ENCODE data around the gene RNF181. TPM values are rescaled to one million over a fixed set of nuclear protein-coding genes. Genes with fewer than 3 reads are reported as not detected.

RNF181 gene
- total RNA-seq, 1 experiment from 2014 or later, result 156 TPM

DNA sequence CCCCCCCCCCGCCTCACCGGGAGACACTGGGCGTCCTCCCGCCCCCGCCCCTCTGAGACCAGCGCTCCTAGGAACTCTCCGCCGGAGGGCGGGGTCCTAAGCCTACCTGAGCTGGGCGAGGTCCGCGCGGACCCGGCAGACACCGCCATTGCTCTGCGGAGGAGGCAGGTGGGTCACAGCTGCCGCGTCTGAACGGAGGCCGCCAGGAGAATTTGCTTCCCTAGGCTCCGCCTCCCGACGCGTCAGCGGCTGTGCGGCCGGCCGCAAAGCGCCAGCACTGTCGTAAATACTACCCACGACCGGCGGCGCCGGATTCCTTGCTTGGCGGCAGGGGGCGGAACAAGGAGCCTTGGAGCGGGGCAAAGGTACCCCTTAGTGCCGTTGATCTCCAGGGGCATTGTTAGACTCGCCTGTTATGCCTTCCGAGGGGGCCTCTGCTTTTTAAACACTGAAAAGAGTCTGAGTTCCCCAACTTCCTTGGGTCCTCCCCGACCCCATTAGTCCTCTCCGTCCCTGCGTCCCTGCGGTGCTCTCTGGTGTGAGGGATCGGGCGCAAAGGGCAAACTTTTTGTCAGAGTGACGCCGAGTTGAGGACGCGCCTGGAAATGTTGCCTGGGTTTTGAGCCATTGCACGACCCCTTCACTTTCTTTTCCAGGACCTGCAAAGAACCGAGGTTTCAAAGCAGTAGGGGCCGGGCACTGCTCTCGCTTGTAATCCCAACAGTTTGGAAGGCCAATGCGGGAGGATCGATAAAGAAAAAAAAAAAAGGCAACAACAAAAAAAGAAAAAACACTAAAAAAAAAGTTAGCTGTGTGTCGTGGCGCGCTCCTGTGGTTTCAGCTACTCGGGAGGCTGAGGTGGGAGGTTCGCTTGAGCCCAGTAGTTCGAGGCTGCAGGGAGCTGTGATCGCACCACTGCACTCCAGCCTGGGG, 34.0 kb upstream of the RNF181 start, which contains the start of gene GGCX:
GGCX (minus strand) TSS at position 214 of the 933 bp plus-strand sequence; CDS start at position 149, 65 bp downstream.
- BruUV-seq (replicated peaks), result TSS peak; percentile 98
- H3K4me3 ChIP-seq (ENCODE audit: low read depth in 2 of 2, low read length in 2 of 2), result peak within 1 kb of the TSS; percentile 71 to 95
- peaks cover 6% of the 10 kb centered on the region; the same call in 1 of the 2 replicates for H3K4me1 ChIP-seq (ENCODE audit: control insufficient read depth, insufficient read depth, low read length)
- POLR2A ChIA-PET, result interaction anchor here (0.6 to 0.7 kb wide), 5 partner anchors 35 to 502 kb away, joined by 3 to 13 read pairs (median 5); partner anchors contain the start of gene RETSAT
- peak within 1 kb of the TSS; percentile 95 for H3K27ac ChIP-seq (ENCODE audit: low read length)
- no peaks in the 10 kb centered on the region for H3K9me3 ChIP-seq (ENCODE audit: control insufficient read depth, insufficient read depth, low read depth, low read length)
- DNase-seq (ENCODE audit: low read depth, low spot score) (no peak), ATAC-seq (peak; percentile 97)
- no peaks in the 10 kb centered on the region for H3K27me3 ChIP-seq (ENCODE audit: control insufficient read depth, insufficient read depth, low read length)
- TF ChIP-seq SIN3A (IDR thresholded peaks at IDR 0.05; ENCODE audit: borderline replicate concordance, insufficient read depth, low read depth, low read length) (0 out of 2 replicates have a peak, but pooled peaks have one; percentile 44), POLR2AphosphoS5 (IDR thresholded peaks at IDR 0.05; ENCODE audit: low read depth, low read length) (peak; percentile 96), TCF7L2 (IDR thresholded peaks at IDR 0.05; ENCODE audit: low read depth, low read length) (no peak)
- TF ChIP-seq, protein P1, sequence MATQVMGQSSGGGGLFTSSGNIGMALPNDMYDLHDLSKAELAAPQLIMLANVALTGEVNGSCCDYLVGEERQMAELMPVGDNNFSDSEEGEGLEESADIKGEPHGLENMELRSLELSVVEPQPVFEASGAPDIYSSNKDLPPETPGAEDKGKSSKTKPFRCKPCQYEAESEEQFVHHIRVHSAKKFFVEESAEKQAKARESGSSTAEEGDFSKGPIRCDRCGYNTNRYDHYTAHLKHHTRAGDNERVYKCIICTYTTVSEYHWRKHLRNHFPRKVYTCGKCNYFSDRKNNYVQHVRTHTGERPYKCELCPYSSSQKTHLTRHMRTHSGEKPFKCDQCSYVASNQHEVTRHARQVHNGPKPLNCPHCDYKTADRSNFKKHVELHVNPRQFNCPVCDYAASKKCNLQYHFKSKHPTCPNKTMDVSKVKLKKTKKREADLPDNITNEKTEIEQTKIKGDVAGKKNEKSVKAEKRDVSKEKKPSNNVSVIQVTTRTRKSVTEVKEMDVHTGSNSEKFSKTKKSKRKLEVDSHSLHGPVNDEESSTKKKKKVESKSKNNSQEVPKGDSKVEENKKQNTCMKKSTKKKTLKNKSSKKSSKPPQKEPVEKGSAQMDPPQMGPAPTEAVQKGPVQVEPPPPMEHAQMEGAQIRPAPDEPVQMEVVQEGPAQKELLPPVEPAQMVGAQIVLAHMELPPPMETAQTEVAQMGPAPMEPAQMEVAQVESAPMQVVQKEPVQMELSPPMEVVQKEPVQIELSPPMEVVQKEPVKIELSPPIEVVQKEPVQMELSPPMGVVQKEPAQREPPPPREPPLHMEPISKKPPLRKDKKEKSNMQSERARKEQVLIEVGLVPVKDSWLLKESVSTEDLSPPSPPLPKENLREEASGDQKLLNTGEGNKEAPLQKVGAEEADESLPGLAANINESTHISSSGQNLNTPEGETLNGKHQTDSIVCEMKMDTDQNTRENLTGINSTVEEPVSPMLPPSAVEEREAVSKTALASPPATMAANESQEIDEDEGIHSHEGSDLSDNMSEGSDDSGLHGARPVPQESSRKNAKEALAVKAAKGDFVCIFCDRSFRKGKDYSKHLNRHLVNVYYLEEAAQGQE (IDR thresholded peaks at IDR 0.05; ENCODE audit: insufficient read depth in 1 of 2, low read depth in 2 of 2, low read length in 1 of 2), result 0 out of 4 replicates have a peak, but pooled peaks have one; percentile 21 to 23
- TF ChIP-seq, protein P2, sequence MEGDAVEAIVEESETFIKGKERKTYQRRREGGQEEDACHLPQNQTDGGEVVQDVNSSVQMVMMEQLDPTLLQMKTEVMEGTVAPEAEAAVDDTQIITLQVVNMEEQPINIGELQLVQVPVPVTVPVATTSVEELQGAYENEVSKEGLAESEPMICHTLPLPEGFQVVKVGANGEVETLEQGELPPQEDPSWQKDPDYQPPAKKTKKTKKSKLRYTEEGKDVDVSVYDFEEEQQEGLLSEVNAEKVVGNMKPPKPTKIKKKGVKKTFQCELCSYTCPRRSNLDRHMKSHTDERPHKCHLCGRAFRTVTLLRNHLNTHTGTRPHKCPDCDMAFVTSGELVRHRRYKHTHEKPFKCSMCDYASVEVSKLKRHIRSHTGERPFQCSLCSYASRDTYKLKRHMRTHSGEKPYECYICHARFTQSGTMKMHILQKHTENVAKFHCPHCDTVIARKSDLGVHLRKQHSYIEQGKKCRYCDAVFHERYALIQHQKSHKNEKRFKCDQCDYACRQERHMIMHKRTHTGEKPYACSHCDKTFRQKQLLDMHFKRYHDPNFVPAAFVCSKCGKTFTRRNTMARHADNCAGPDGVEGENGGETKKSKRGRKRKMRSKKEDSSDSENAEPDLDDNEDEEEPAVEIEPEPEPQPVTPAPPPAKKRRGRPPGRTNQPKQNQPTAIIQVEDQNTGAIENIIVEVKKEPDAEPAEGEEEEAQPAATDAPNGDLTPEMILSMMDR (IDR thresholded peaks at IDR 0.05), result no peak
- intact Hi-C loops (cut with micrococcal nuclease; ENCODE audit: unreplicated experiment), result loop anchor here (2.0 kb wide), 1 partner anchor 47 kb away; no protein-coding TSS in a partner anchor
- H3K36me3 ChIP-seq (ENCODE audit: control insufficient read depth, insufficient read depth, low read length), result peaks cover 3% of the 10 kb centered on the region; the same call in 1 of the 2 replicates
- in situ Hi-C loops (cut with HindIII; ENCODE audit: low pct_unique_long_range_greater_than_20kb, low sequenced_read_pairs), result no loop called here
- CTCF ChIA-PET, result interaction anchor here (0.6 to 0.7 kb wide), 3 partner anchors 40 to 156 kb away, joined by 5 to 9 read pairs (median 6); no protein-coding TSS in a partner anchor

DNA sequence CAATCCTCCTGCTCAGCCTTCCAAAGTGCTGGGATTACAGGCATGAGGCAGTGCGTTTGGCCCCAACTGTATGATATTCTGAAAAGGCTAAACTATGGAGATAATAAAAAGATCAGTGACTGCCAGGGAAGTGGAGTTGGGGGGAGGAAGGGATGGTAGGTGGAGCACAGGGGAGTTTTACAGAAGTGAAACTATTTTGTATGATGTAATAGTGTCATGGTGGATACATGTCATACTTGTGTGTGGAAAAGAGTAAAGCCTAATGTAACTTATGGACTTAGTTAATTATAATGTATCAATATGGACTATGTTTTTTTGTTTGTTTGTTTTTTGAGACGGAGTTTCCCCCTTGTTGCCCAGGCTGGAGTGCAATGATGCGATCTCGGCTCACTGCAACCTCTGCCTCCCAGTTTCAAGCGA, 31.4 kb upstream of the RNF181 start:
- Histone ChIP-seq H3K27ac (ENCODE audit: low read length) (no peak overlapping the region), H3K36me3 (ENCODE audit: control insufficient read depth, insufficient read depth, low read length) (peaks cover 3% of the 10 kb centered on the region; the same call in 1 of the 2 replicates), H3K4me1 (ENCODE audit: control insufficient read depth, insufficient read depth, low read length) (peaks cover 6% of the 10 kb centered on the region; the same call in 1 of the 2 replicates), H3K27me3 (ENCODE audit: control insufficient read depth, insufficient read depth, low read length) (no peaks in the 10 kb centered on the region), H3K4me3 (ENCODE audit: low read depth in 2 of 2, low read length in 2 of 2) (no peak overlapping the region), H3K9me3 (ENCODE audit: control insufficient read depth, insufficient read depth, low read depth, low read length) (no peaks in the 10 kb centered on the region)
- no peak for DNase-seq (ENCODE audit: low read depth, low spot score)
- POLR2A ChIA-PET, result no interaction called here
- in situ Hi-C loops (cut with HindIII; ENCODE audit: low pct_unique_long_range_greater_than_20kb, low sequenced_read_pairs), result no loop called here
- intact Hi-C loops (cut with micrococcal nuclease; ENCODE audit: unreplicated experiment), result no loop called here
- TF ChIP-seq TCF7L2 (IDR thresholded peaks at IDR 0.05; ENCODE audit: low read depth, low read length) (no peak), POLR2AphosphoS5 (IDR thresholded peaks at IDR 0.05; ENCODE audit: low read depth, low read length) (no peak), SIN3A (IDR thresholded peaks at IDR 0.05; ENCODE audit: borderline replicate concordance, insufficient read depth, low read depth, low read length) (no peak)
- TF ChIP-seq, protein P2 (IDR thresholded peaks at IDR 0.05), result no peak
- TF ChIP-seq, protein P1 (IDR thresholded peaks at IDR 0.05; ENCODE audit: insufficient read depth in 1 of 2, low read depth in 2 of 2, low read length in 1 of 2), result no peak
- no peak for ATAC-seq
- CTCF ChIA-PET, result interaction anchor here (0.6 kb wide), 1 partner anchor 237 kb away, joined by 3 read pairs; no protein-coding TSS in a partner anchor
- BruUV-seq (replicated peaks), result no TSS peak

Data from Panc1 (cell line).